Measurements from ENCODE around the gene EDN1. TPM values are rescaled to one million over a fixed set of nuclear protein-coding genes. Genes with fewer than 3 reads are reported as not detected.

EDN1 gene
- polyA plus RNA-seq, 1 donor = 36.4 TPM

GRCh38 chr6:12254210-12254609 is 36.0 kb upstream of the EDN1 start:
- WGBS (ENCODE audit: insufficient coverage, low lambda C conversion rate) = 47% methylated on average over 5 of the region's 5 CpGs
- no peak overlapping the region for H3K4me3 ChIP-seq (ENCODE audit: low read length)
- no peaks in the 10 kb centered on the region for H3K9me3 ChIP-seq (ENCODE audit: control insufficient read depth, low read depth, low read length)
- DNase-seq = peak in 1 of 2 donors; percentile 74
- H3K36me3 ChIP-seq (ENCODE audit: control insufficient read depth, insufficient read depth, low read length) = no peaks in the 10 kb centered on the region
- no peaks in the 10 kb centered on the region for H3K27me3 ChIP-seq (ENCODE audit: control insufficient read depth, insufficient read depth, low read length)
- H3K4me1 ChIP-seq (ENCODE audit: control insufficient read depth, insufficient read depth, low read length) = peaks cover 18% of the 10 kb centered on the region
- H3K27ac ChIP-seq (ENCODE audit: low read length) = peak overlapping the region; percentile 58

GRCh38 chr6:12258191-12258590 is 32.0 kb upstream of the EDN1 start:
- no peak for DNase-seq
- WGBS (ENCODE audit: insufficient coverage, low lambda C conversion rate) = 80% methylated on average over 1 of the region's 6 CpGs
- Histone ChIP-seq H3K4me1 (ENCODE audit: control insufficient read depth, insufficient read depth, low read length) (peaks cover 22% of the 10 kb centered on the region), H3K27ac (ENCODE audit: low read length) (no peak overlapping the region), H3K9me3 (ENCODE audit: control insufficient read depth, low read depth, low read length) (no peaks in the 10 kb centered on the region), H3K36me3 (ENCODE audit: control insufficient read depth, insufficient read depth, low read length) (no peaks in the 10 kb centered on the region), H3K27me3 (ENCODE audit: control insufficient read depth, insufficient read depth, low read length) (no peaks in the 10 kb centered on the region), H3K4me3 (ENCODE audit: low read length) (no peak overlapping the region)

GRCh38 chr6:12258591-12259075 is 31.5 kb upstream of the EDN1 start:
- no peak overlapping the region for H3K4me3 ChIP-seq (ENCODE audit: low read length)
- no CpG with 5 or more reads among the region's 3 CpGs for WGBS (ENCODE audit: insufficient coverage, low lambda C conversion rate)
- H3K4me1 ChIP-seq (ENCODE audit: control insufficient read depth, insufficient read depth, low read length) = peaks cover 21% of the 10 kb centered on the region
- no peak for DNase-seq
- H3K9me3 ChIP-seq (ENCODE audit: control insufficient read depth, low read depth, low read length) = no peaks in the 10 kb centered on the region
- no peak overlapping the region for H3K27ac ChIP-seq (ENCODE audit: low read length)
- H3K36me3 ChIP-seq (ENCODE audit: control insufficient read depth, insufficient read depth, low read length) = no peaks in the 10 kb centered on the region
- no peaks in the 10 kb centered on the region for H3K27me3 ChIP-seq (ENCODE audit: control insufficient read depth, insufficient read depth, low read length)

- Histone ChIP-seq H3K27ac (ENCODE audit: low read length) (peak overlapping the region; percentile 97), H3K36me3 (ENCODE audit: control insufficient read depth, insufficient read depth, low read length) (no peaks in the 10 kb centered on the region), H3K4me1 (ENCODE audit: control insufficient read depth, insufficient read depth, low read length) (peaks cover 20% of the 10 kb centered on the region), H3K9me3 (ENCODE audit: control insufficient read depth, low read depth, low read length) (no peaks in the 10 kb centered on the region), H3K4me3 (ENCODE audit: low read length) (peak overlapping the region; percentile 25), H3K27me3 (ENCODE audit: control insufficient read depth, insufficient read depth, low read length) (no peaks in the 10 kb centered on the region)
- 55% methylated on average over 2 of the region's 2 CpGs for WGBS (ENCODE audit: insufficient coverage, low lambda C conversion rate)
- DNase-seq = peak; percentile 86 to 96
These were observed 29.6 kb upstream of the EDN1 start for GRCh38 chr6:12260458-12261093.

GRCh38 chr6:12261502-12261901 is 28.7 kb upstream of the EDN1 start:
- Histone ChIP-seq H3K4me3 (ENCODE audit: low read length) (peak overlapping the region; percentile 25), H3K27me3 (ENCODE audit: control insufficient read depth, insufficient read depth, low read length) (no peaks in the 10 kb centered on the region), H3K27ac (ENCODE audit: low read length) (peak overlapping the region; percentile 97), H3K4me1 (ENCODE audit: control insufficient read depth, insufficient read depth, low read length) (peaks cover 24% of the 10 kb centered on the region), H3K9me3 (ENCODE audit: control insufficient read depth, low read depth, low read length) (no peaks in the 10 kb centered on the region), H3K36me3 (ENCODE audit: control insufficient read depth, insufficient read depth, low read length) (no peaks in the 10 kb centered on the region)
- no peak for DNase-seq
- 67% methylated on average over 1 of the region's 7 CpGs for WGBS (ENCODE audit: insufficient coverage, low lambda C conversion rate)

- Histone ChIP-seq H3K4me3 (ENCODE audit: low read length) (peak overlapping the region; percentile 25), H3K9me3 (ENCODE audit: control insufficient read depth, low read depth, low read length) (no peaks in the 10 kb centered on the region), H3K27me3 (ENCODE audit: control insufficient read depth, insufficient read depth, low read length) (no peaks in the 10 kb centered on the region), H3K36me3 (ENCODE audit: control insufficient read depth, insufficient read depth, low read length) (no peaks in the 10 kb centered on the region), H3K4me1 (ENCODE audit: control insufficient read depth, insufficient read depth, low read length) (peaks cover 24% of the 10 kb centered on the region), H3K27ac (ENCODE audit: low read length) (peak overlapping the region; percentile 97)
- WGBS (ENCODE audit: insufficient coverage, low lambda C conversion rate) = 24% methylated on average over 5 of the region's 13 CpGs
- DNase-seq = peak; percentile 77 to 88
These were observed 27.7 kb upstream of the EDN1 start for GRCh38 chr6:12262236-12263061.

- no peaks in the 10 kb centered on the region for H3K9me3 ChIP-seq (ENCODE audit: control insufficient read depth, low read depth, low read length)
- H3K4me1 ChIP-seq (ENCODE audit: control insufficient read depth, insufficient read depth, low read length) = peaks cover 24% of the 10 kb centered on the region
- H3K27me3 ChIP-seq (ENCODE audit: control insufficient read depth, insufficient read depth, low read length) = no peaks in the 10 kb centered on the region
- H3K36me3 ChIP-seq (ENCODE audit: control insufficient read depth, insufficient read depth, low read length) = no peaks in the 10 kb centered on the region
- 0% methylated on average over 1 of the region's 2 CpGs for WGBS (ENCODE audit: insufficient coverage, low lambda C conversion rate)
- no peak for DNase-seq
- no peak overlapping the region for H3K4me3 ChIP-seq (ENCODE audit: low read length)
- peak overlapping the region; percentile 97 for H3K27ac ChIP-seq (ENCODE audit: low read length)
These were observed 26.8 kb upstream of the EDN1 start for GRCh38 chr6:12263403-12263802.

- DNase-seq = no peak
- Histone ChIP-seq H3K9me3 (ENCODE audit: control insufficient read depth, low read depth, low read length) (no peaks in the 10 kb centered on the region), H3K36me3 (ENCODE audit: control insufficient read depth, insufficient read depth, low read length) (no peaks in the 10 kb centered on the region), H3K4me1 (ENCODE audit: control insufficient read depth, insufficient read depth, low read length) (peaks cover 24% of the 10 kb centered on the region), H3K27ac (ENCODE audit: low read length) (no peak overlapping the region), H3K27me3 (ENCODE audit: control insufficient read depth, insufficient read depth, low read length) (no peaks in the 10 kb centered on the region), H3K4me3 (ENCODE audit: low read length) (no peak overlapping the region)
- no CpG with 5 or more reads among the region's 1 CpG for WGBS (ENCODE audit: insufficient coverage, low lambda C conversion rate)
These were observed 25.5 kb upstream of the EDN1 start for GRCh38 chr6:12264671-12265070.

- H3K36me3 ChIP-seq (ENCODE audit: control insufficient read depth, insufficient read depth, low read length) = no peaks in the 10 kb centered on the region
- peak in 1 of 2 donors; percentile 52 for DNase-seq
- 100% methylated on average over 1 of the region's 1 CpG for WGBS (ENCODE audit: insufficient coverage, low lambda C conversion rate)
These were observed 24.9 kb upstream of the EDN1 start for GRCh38 chr6:12265296-12265695.

GRCh38 chr6:12265791-12266190 is 24.4 kb upstream of the EDN1 start:
- Histone ChIP-seq H3K27me3 (ENCODE audit: control insufficient read depth, insufficient read depth, low read length) (no peaks in the 10 kb centered on the region), H3K27ac (ENCODE audit: low read length) (peak overlapping the region; percentile 49), H3K4me3 (ENCODE audit: low read length) (no peak overlapping the region), H3K36me3 (ENCODE audit: control insufficient read depth, insufficient read depth, low read length) (no peaks in the 10 kb centered on the region), H3K4me1 (ENCODE audit: control insufficient read depth, insufficient read depth, low read length) (peaks cover 22% of the 10 kb centered on the region), H3K9me3 (ENCODE audit: control insufficient read depth, low read depth, low read length) (no peaks in the 10 kb centered on the region)
- WGBS (ENCODE audit: insufficient coverage, low lambda C conversion rate) = no CpG with 5 or more reads among the region's 2 CpGs
- peak in 1 of 2 donors; percentile 67 for DNase-seq

More at GRCh38 chr6:12265296-12265695, 24.9 kb upstream of the EDN1 start:
- Histone ChIP-seq H3K4me1 (ENCODE audit: control insufficient read depth, insufficient read depth, low read length) (peaks cover 22% of the 10 kb centered on the region), H3K27me3 (ENCODE audit: control insufficient read depth, insufficient read depth, low read length) (no peaks in the 10 kb centered on the region), H3K4me3 (ENCODE audit: low read length) (no peak overlapping the region), H3K27ac (ENCODE audit: low read length) (peak overlapping the region; percentile 49), H3K9me3 (ENCODE audit: control insufficient read depth, low read depth, low read length) (no peaks in the 10 kb centered on the region)
